OCI-LY1 (cell line): ENCODE measurements around the gene GAN.

ENCODE experiments used
- H2AFZ ChIP-seq: fragments of 200-600 bp; sonication (generic), shearing (Covaris generic); 2 replicates; pipeline ENCODE4 v1.6.0; 2014; ENCODE audit warnings: antibody characterized with exemption, mild to moderate bottlenecking, low read length
- H3F3A ChIP-seq: fragments of 200-600 bp; sonication (generic), shearing (Covaris generic); 2 replicates; pipeline ENCODE4 v1.6.0; 2014; ENCODE audit warnings: mild to moderate bottlenecking, antibody characterized with exemption, low read length, moderate library complexity; ENCODE audit not compliant: insufficient read depth
- H3K27ac ChIP-seq: fragments of 200-600 bp; sonication (generic); 2 replicates; pipeline ENCODE4 v1.5.1; 2014; ENCODE audit warnings: low read length, mixed run types, mild to moderate bottlenecking, low read depth; ENCODE audit not compliant: poor library complexity, severe bottlenecking
- H3K27me3 ChIP-seq: fragments of 200-600 bp; sonication (generic); 2 replicates; pipeline ENCODE4 v1.6.0; 2014; ENCODE audit warnings: antibody characterized with exemption, mild to moderate bottlenecking, low read length, moderate library complexity; ENCODE audit not compliant: insufficient read depth
- H3K36me3 ChIP-seq: fragments of 200-600 bp; sonication (generic); 2 replicates; pipeline ENCODE4 v1.6.1; 2014; ENCODE audit warnings: mild to moderate bottlenecking, antibody characterized with exemption, low read length, moderate library complexity, mixed read lengths; ENCODE audit not compliant: insufficient read depth
- H3K4me1 ChIP-seq: fragments of 200-600 bp; sonication (generic); 2 replicates; pipeline ENCODE4 v1.5.1; 2014; ENCODE audit warnings: mild to moderate bottlenecking, low read length, moderate library complexity; ENCODE audit not compliant: insufficient read depth, severe bottlenecking
- H3K4me2 ChIP-seq: fragments of 200-600 bp; sonication (generic), shearing (Covaris generic); 2 replicates; pipeline ENCODE4 v1.6.1; 2014; ENCODE audit warnings: low read length
- H3K4me3 ChIP-seq: fragments of 200-600 bp; sonication (generic); 2 replicates; pipeline ENCODE4 v1.5.1; 2014; ENCODE audit warnings: low read length, low read depth, mild to moderate bottlenecking, mixed read lengths; ENCODE audit not compliant: poor library complexity, severe bottlenecking
- H3K79me2 ChIP-seq: fragments of 200-600 bp; shearing (Covaris generic); 2 replicates; pipeline ENCODE4 v1.6.1; 2016; ENCODE audit warnings: mixed run types, low read length, mixed read lengths; ENCODE audit not compliant: insufficient read depth
- H3K9ac ChIP-seq: fragments of 200-600 bp; sonication (generic), shearing (Covaris generic); 2 replicates; pipeline ENCODE4 v1.6.1; 2014; ENCODE audit warnings: mild to moderate bottlenecking, low read length, mixed read lengths
- H3K9me2 ChIP-seq: fragments of 200-600 bp; sonication (generic), shearing (Covaris generic); 2 replicates; pipeline ENCODE4 v1.6.1; 2014; ENCODE audit warnings: low read depth, mild to moderate bottlenecking, low read length, mixed read lengths
- H3K9me3 ChIP-seq: fragments of 200-600 bp; shearing (Covaris generic); 2 replicates; pipeline ENCODE4 v1.6.1; 2014; ENCODE audit warnings: low read length, mixed read lengths
- H4K20me1 ChIP-seq: fragments of 200-600 bp; sonication (generic), shearing (Covaris generic); 2 replicates; pipeline ENCODE4 v1.6.0; 2016; ENCODE audit warnings: mild to moderate bottlenecking, low read length; ENCODE audit not compliant: insufficient read depth
- EZH2 ChIP-seq: fragments of 200-600 bp; sonication (generic), shearing (Covaris generic); IDR thresholded peaks from 2 replicates; pipeline ENCODE4 v1.8.0; 2017; ENCODE audit warnings: borderline replicate concordance, mixed run types, mild to moderate bottlenecking, antibody characterized with exemption, low read length, moderate library complexity, mixed read lengths
- TF ChIP-seq, protein P1 (sequence below): fragments of 200-600 bp; sonication (generic), shearing (Covaris generic); IDR thresholded peaks from 2 replicates; pipeline ENCODE4 v1.5.1; 2017; ENCODE audit warnings: mild to moderate bottlenecking, antibody characterized with exemption, low read length, moderate library complexity, mixed read lengths

The GAN gene

GRCh38 chr16:81275064-81275532 lies 39.7 kb upstream of the GAN start:
- Histone ChIP-seq H3K27ac (no peak overlapping the region), H3F3A (no peaks in the 10 kb centered on the region), H3K9me3 (no peaks in the 10 kb centered on the region), H3K27me3 (no peaks in the 10 kb centered on the region), H3K9me2 (no peaks in the 10 kb centered on the region), H2AFZ (no peak overlapping the region), H3K79me2 (no peaks in the 10 kb centered on the region), H3K36me3 (no peaks in the 10 kb centered on the region), H3K4me1 (peaks cover 13% of the 10 kb centered on the region), H3K4me3 (no peak overlapping the region), H3K9ac (no peak overlapping the region), H3K4me2 (no peak overlapping the region), H4K20me1 (no peaks in the 10 kb centered on the region)
- TF ChIP-seq, protein P1, sequence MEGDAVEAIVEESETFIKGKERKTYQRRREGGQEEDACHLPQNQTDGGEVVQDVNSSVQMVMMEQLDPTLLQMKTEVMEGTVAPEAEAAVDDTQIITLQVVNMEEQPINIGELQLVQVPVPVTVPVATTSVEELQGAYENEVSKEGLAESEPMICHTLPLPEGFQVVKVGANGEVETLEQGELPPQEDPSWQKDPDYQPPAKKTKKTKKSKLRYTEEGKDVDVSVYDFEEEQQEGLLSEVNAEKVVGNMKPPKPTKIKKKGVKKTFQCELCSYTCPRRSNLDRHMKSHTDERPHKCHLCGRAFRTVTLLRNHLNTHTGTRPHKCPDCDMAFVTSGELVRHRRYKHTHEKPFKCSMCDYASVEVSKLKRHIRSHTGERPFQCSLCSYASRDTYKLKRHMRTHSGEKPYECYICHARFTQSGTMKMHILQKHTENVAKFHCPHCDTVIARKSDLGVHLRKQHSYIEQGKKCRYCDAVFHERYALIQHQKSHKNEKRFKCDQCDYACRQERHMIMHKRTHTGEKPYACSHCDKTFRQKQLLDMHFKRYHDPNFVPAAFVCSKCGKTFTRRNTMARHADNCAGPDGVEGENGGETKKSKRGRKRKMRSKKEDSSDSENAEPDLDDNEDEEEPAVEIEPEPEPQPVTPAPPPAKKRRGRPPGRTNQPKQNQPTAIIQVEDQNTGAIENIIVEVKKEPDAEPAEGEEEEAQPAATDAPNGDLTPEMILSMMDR: no peak

DNA sequence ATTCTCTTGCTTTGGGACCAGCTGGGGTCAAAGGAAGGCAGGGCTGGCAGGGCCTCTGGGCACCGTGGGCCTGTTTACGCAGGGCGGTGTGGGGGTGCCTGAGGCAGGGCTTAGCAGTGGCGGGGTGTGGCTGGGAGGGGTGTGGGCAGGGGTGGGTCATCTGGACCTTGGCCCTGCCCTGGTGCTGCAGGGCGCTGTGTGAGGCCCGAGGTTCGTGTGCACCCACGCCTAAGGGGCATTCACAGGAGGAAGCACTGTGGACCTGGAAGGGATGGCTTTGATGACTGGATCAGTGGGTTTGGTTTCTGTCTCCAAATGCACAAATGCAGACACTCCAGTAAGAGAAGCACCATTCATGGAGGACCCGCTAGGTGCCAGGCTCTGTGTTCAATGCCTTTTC lies 39.0 kb upstream of the GAN start:
- Histone ChIP-seq H3K79me2 (no peaks in the 10 kb centered on the region), H3K9me3 (no peaks in the 10 kb centered on the region), H3K27ac (no peak overlapping the region), H3K4me2 (no peak overlapping the region), H2AFZ (no peak overlapping the region), H3K4me1 (peaks cover 13% of the 10 kb centered on the region), H3K9ac (no peak overlapping the region), H3K9me2 (no peaks in the 10 kb centered on the region), H3F3A (no peaks in the 10 kb centered on the region), H4K20me1 (no peaks in the 10 kb centered on the region), H3K27me3 (no peaks in the 10 kb centered on the region), H3K4me3 (no peak overlapping the region), H3K36me3 (no peaks in the 10 kb centered on the region)
- no peak for TF ChIP-seq EZH2
- TF ChIP-seq, protein P1: no peak

GRCh38 chr16:81276323-81276722 lies 38.4 kb upstream of the GAN start:
- Histone ChIP-seq H3K4me1 (peaks cover 13% of the 10 kb centered on the region), H3K27me3 (no peaks in the 10 kb centered on the region), H3K36me3 (no peaks in the 10 kb centered on the region), H3K9me2 (no peaks in the 10 kb centered on the region), H3K9ac (no peak overlapping the region), H3K27ac (no peak overlapping the region), H4K20me1 (no peaks in the 10 kb centered on the region), H2AFZ (no peak overlapping the region), H3F3A (no peaks in the 10 kb centered on the region), H3K9me3 (no peaks in the 10 kb centered on the region), H3K4me2 (no peak overlapping the region), H3K4me3 (no peak overlapping the region), H3K79me2 (no peaks in the 10 kb centered on the region)
- TF ChIP-seq, protein P1: no peak
- no peak for TF ChIP-seq EZH2
